Ovary (tissue), 9 donors: ENCODE data around the gene LDB2. TPM values are rescaled to one million over a fixed set of nuclear protein-coding genes. Genes with fewer than 3 reads are reported as not detected.

ENCODE experiments used
- DNase-seq, 5 donors: peaks; one replicate each; pipeline ENCODE4 v3.0.0-alpha.2; 2019 to 2020
- H3K27ac ChIP-seq, 2 donors: fragments of 200-600 bp; one replicate each; pipeline versions ENCODE4 v1.5.1 to v1.8.0; 2019 to 2022
- H3K27me3 ChIP-seq: fragments of 200-600 bp; one replicate; pipeline ENCODE4 v1.8.0; 2022
- H3K36me3 ChIP-seq: fragments of 200-600 bp; sonication (generic); one replicate; pipeline ENCODE4 v1.5.1; 2019
- H3K4me1 ChIP-seq: one replicate; pipeline ENCODE4 v1.8.1; 2013; ENCODE audit warnings: mild to moderate bottlenecking, moderate library complexity; ENCODE audit not compliant: insufficient read depth
- H3K4me3 ChIP-seq: fragments of 200-600 bp; sonication (generic); one replicate; pipeline ENCODE4 v1.5.1; 2017
- H3K9me3 ChIP-seq, 2 donors: fragments of 200-600 bp in 1 of 2; sonication (generic) in 1 of 2; one replicate each; pipeline versions ENCODE4 v1.5.1 to v1.8.1; 2013 to 2019; ENCODE audit warnings: mild to moderate bottlenecking in 1 of 2, moderate library complexity in 1 of 2
- CTCF ChIP-seq, 3 donors: fragments of 450-650 bp in 2 of 3; fragments of 200-600 bp in 1 of 3; IDR thresholded peaks; one replicate each; pipeline versions ENCODE4 v1.5.1 to v1.8.0; 2016 to 2022; ENCODE audit warnings: antibody characterized with exemption in 3 of 3, mild to moderate bottlenecking in 1 of 3
- EP300 ChIP-seq: sonication (generic); formaldehyde crosslinking; IDR thresholded peaks from one replicate; pipeline ENCODE4 v1.6.1; 2017; ENCODE audit warnings: antibody characterized with exemption
- POLR2A ChIP-seq: fragments of 450-650 bp; IDR thresholded peaks from one replicate; pipeline ENCODE4 v1.6.1; 2017; ENCODE audit warnings: antibody characterized with exemption, mild to moderate bottlenecking, moderate library complexity
- WGBS, 3 donors: extraction: QIAGEN DNeasy Blood & Tissue Kit in 1 of 3; methylation state at CpG; one replicate each; pipeline versions ENCODE4 v1.1.5 to v1.1.7; 2013 to 2017; 5-methylcytosine and 5-hydroxymethylcytosine counted together
- intact Hi-C, 4 donors: fragments of 100-400 bp; cut with DNase I; formaldehyde crosslinking; loops; one replicate each; pipeline versions ENCODE4 v1.11.0 to v1.15.1; 2022 to 2023
- polyA plus RNA-seq, 2 donors: library from polyadenylated mRNA; stranded (reverse); fragments of 200-250 nt in 1 of 2; fragments of 350-450 nt in 1 of 2; fragmentation: Illumina TruSeq in 1 of 2; extraction: RNeasy Lipid Tissue Mini Kit (QIAGEN cat#74804) in 1 of 2; gene quantifications; one replicate each; pipeline ENCODE4 v1.2.3, GENCODE V29; 2013 to 2014
- total RNA-seq, 7 donors: library from RNA; depleted of rRNA in 2 of 7; stranded (reverse); fragments of >200 nt in 2 of 7; fragmentation: NEBNext Ultra II Directional in 3 of 7; extraction: Animal tissue kit (Norgen Biotek cat#: 25700) in 3 of 7; gene quantifications; one replicate each; pipeline versions ENCODE4 v1.1.0 to v1.2.4, GENCODE V29; 2016 to 2023
- donor health status: DM: no; HTN: no; CAD: no; lungs with moderate emphysema.
- donor health status: DM: no; HTN: no; CAD: no.
- donor health status: Bipolar disorder and iron deficiency.
- donor health status: DM: yes; HTN: yes; CAD: no.
- donor health status: DM: no; HTN: no; CAD: no.
- donor health status: DM: yes; HTN: yes; CAD: no.

LDB2 gene
- total and polyA plus RNA-seq, 9 donors = 17.0 to 89.1 (median 27.4) TPM

- intact Hi-C loops = no loop called here
These were observed 139.6 kb downstream of the LDB2 start for GRCh38 chr4:16758816-16759215.

GRCh38 chr4:16758255-16758654 is 140.2 kb downstream of the LDB2 start:
- intact Hi-C loops = no loop called here
- H3K27me3 ChIP-seq = no peaks in the 10 kb centered on the region

More at GRCh38 chr4:16758816-16759215, 139.6 kb downstream of the LDB2 start:
- no peak for DNase-seq
- H3K4me1 ChIP-seq = no peaks in the 10 kb centered on the region
- H3K27ac ChIP-seq = no peak overlapping the region
- H3K9me3 ChIP-seq = no peaks in the 10 kb centered on the region
- no peak overlapping the region for H3K4me3 ChIP-seq
- no peaks in the 10 kb centered on the region for H3K27me3 ChIP-seq
- H3K36me3 ChIP-seq = no peaks in the 10 kb centered on the region
- TF ChIP-seq POLR2A (no peak), EP300 (no peak), CTCF (IDR thresholded peaks at IDR 0.05) (no peak)
- WGBS, 3 donors = 89 to 90% (median 90%) methylated on average over 8 of the region's 8 CpGs

GRCh38 chr4:16757080-16757521 is 141.3 kb downstream of the LDB2 start:
- WGBS, 3 donors = 71 to 84% (median 80%) methylated on average over 14 of the region's 14 CpGs
- intact Hi-C loops = no loop called here
- TF ChIP-seq CTCF (IDR thresholded peaks at IDR 0.05) (no peak), EP300 (no peak), POLR2A (no peak)
- no peaks in the 10 kb centered on the region for H3K4me1 ChIP-seq
- no peak overlapping the region for H3K4me3 ChIP-seq
- no peak for DNase-seq
- H3K9me3 ChIP-seq = no peaks in the 10 kb centered on the region
- H3K27me3 ChIP-seq = no peaks in the 10 kb centered on the region
- no peak overlapping the region for H3K27ac ChIP-seq
- H3K36me3 ChIP-seq = no peaks in the 10 kb centered on the region

More at GRCh38 chr4:16758255-16758654, 140.2 kb downstream of the LDB2 start:
- WGBS, 3 donors = 84 to 91% (median 84%) methylated on average over 2 of the region's 2 CpGs
- DNase-seq = no peak
- Histone ChIP-seq H3K36me3 (no peaks in the 10 kb centered on the region), H3K4me1 (no peaks in the 10 kb centered on the region), H3K27ac (no peak overlapping the region), H3K4me3 (no peak overlapping the region), H3K9me3 (no peaks in the 10 kb centered on the region)
- TF ChIP-seq CTCF (IDR thresholded peaks at IDR 0.05) (no peak), EP300 (no peak), POLR2A (no peak)

GRCh38 chr4:16754104-16754503 is 144.3 kb downstream of the LDB2 start:
- Histone ChIP-seq H3K27ac (no peak overlapping the region), H3K9me3 (no peaks in the 10 kb centered on the region), H3K27me3 (no peaks in the 10 kb centered on the region), H3K4me1 (no peaks in the 10 kb centered on the region), H3K4me3 (no peak overlapping the region), H3K36me3 (no peaks in the 10 kb centered on the region)
- WGBS, 3 donors = 89 to 93% (median 92%) methylated on average over 2 of the region's 2 CpGs
- DNase-seq = no peak
- intact Hi-C loops = no loop called here
- TF ChIP-seq CTCF (IDR thresholded peaks at IDR 0.05) (no peak), EP300 (no peak), POLR2A (no peak)

GRCh38 chr4:16752150-16752549 is 146.3 kb downstream of the LDB2 start:
- DNase-seq = no peak
- Histone ChIP-seq H3K36me3 (no peaks in the 10 kb centered on the region), H3K4me1 (no peaks in the 10 kb centered on the region), H3K9me3 (no peaks in the 10 kb centered on the region), H3K4me3 (no peak overlapping the region), H3K27ac (no peak overlapping the region), H3K27me3 (no peaks in the 10 kb centered on the region)
- peak in 1 of 3 donors; percentile 26 for TF ChIP-seq CTCF (IDR thresholded peaks at IDR 0.05)
- no peak for TF ChIP-seq POLR2A
- intact Hi-C loops = no loop called here
